K562 (cell line): ENCODE results near the gene VPS4A. TPM values are rescaled to one million over a fixed set of nuclear protein-coding genes. Genes with fewer than 3 reads are reported as not detected.
A peak's percentile ranks its signal among the peaks of the same experiment; 100 is the strongest.

ENCODE experiments used
- ATAC-seq: fragments of 200-7000 bp; cut with Tn5 transposase; 3 replicates; pipeline ENCODE4 v1.9.1; 2020; ENCODE audit warnings: moderate library complexity
- BruUV-seq: library from RNA; stranded (reverse); fragments of 400-500 nt; replicated peaks from 2 replicates; lab custom pipeline; 2021; lab: Mats Ljungman, UMichigan
- CTCF ChIA-PET: fragments of 300-600 bp; formaldehyde crosslinking; extraction: SDS; loops from one replicate; lab custom pipeline; 2021; ENCODE audit warnings: low intra/inter-chr PET ratio; lab: Yijun Ruan, JAX
- POLR2A ChIA-PET: fragments of 300-600, 350-650 bp; sonication (Branson Sonifier 250); formaldehyde crosslinking; extraction: SDS; loops from one replicate; lab custom pipeline; 2021; ENCODE audit warnings: antibody characterized with exemption, inconsistent platforms; lab: Yijun Ruan, JAX
- DNase-seq, 4 experiments: peaks; one replicate each; pipeline versions ENCODE4 v3.0.0 to v3.0.0-alpha.2; 2011 to 2018; ENCODE audit warnings: low spot score in 3 of 4, mixed read lengths in 3 of 4; ENCODE audit errors: extremely low read depth in 1 of 4
- FAIRE-seq: peaks from 2 replicates; lab custom pipeline; 2011; peaks lifted over from hg19 to GRCh38; lab: Jason Lieb, UNC
- H2AFZ ChIP-seq: 2 replicates; pipeline ENCODE4 v1.6.0; 2011; ENCODE audit warnings: low read depth, low read length, control low read depth, inconsistent platforms
- H3K27ac ChIP-seq: fragments of 200-600 bp; 3 replicates; pipeline ENCODE4 v1.8.0; 2011; ENCODE audit warnings: low read depth, mild to moderate bottlenecking, control low read depth, inconsistent platforms, low read length, moderate library complexity, mixed read lengths; ENCODE audit errors: extremely low read depth
- H3K27me3 ChIP-seq, 2 experiments: fragments of 300-600 bp in 1 of 2; 2 replicates in 1 of 2; 3 replicates in 1 of 2; pipeline versions ENCODE4 v1.6.0 to v1.8.0; 2011; ENCODE audit warnings: inconsistent platforms in 2 of 2, low read length in 2 of 2, mild to moderate bottlenecking in 1 of 2, mixed read lengths in 1 of 2, moderate library complexity in 1 of 2; ENCODE audit not compliant: control insufficient read depth in 2 of 2, insufficient read depth in 2 of 2
- H3K36me3 ChIP-seq: fragments of 300-600 bp; 3 replicates; pipeline ENCODE4 v1.8.0; 2011; ENCODE audit warnings: mild to moderate bottlenecking, low read length, inconsistent platforms; ENCODE audit not compliant: control insufficient read depth, insufficient read depth
- H3K4me1 ChIP-seq, 2 experiments: fragments of 200-600 bp in 1 of 2; replicated peaks in 1 of 2; 2 replicates in 1 of 2; 3 replicates in 1 of 2; pipeline versions ENCODE4 v1.5.1 to v1.8.0; 2011; ENCODE audit warnings: inconsistent platforms in 2 of 2, low read length in 2 of 2, mild to moderate bottlenecking in 1 of 2, mixed read lengths in 1 of 2, moderate library complexity in 1 of 2; ENCODE audit not compliant: control insufficient read depth in 2 of 2, insufficient read depth in 2 of 2
- H3K4me2 ChIP-seq: 2 replicates; pipeline ENCODE4 v1.6.1; 2011; ENCODE audit warnings: low read length, control low read depth, inconsistent platforms, mixed read lengths; ENCODE audit not compliant: insufficient read depth
- H3K4me3 ChIP-seq: fragments of 200-600 bp; sonication (generic), shearing (Covaris generic); 2 replicates; pipeline ENCODE4 v1.5.1; 2016; ENCODE audit warnings: control low read depth, inconsistent platforms
- H3K79me2 ChIP-seq: fragments of 200-600 bp; 3 replicates; pipeline ENCODE4 v1.8.0; 2011; ENCODE audit warnings: low read length, inconsistent platforms; ENCODE audit not compliant: control insufficient read depth, insufficient read depth
- H3K9ac ChIP-seq, 2 experiments: 2 replicates each; pipeline versions ENCODE4 v1.6.0 to v1.6.1; 2011; ENCODE audit warnings: low read depth in 2 of 2, low read length in 2 of 2, control low read depth in 1 of 2, inconsistent platforms in 1 of 2, mild to moderate bottlenecking in 1 of 2, mixed read lengths in 1 of 2; ENCODE audit not compliant: insufficient read depth in 1 of 2
- H3K9me1 ChIP-seq: one replicate; pipeline ENCODE4 v1.6.0; 2011; ENCODE audit warnings: inconsistent platforms, mild to moderate bottlenecking, low read length, moderate library complexity; ENCODE audit not compliant: control insufficient read depth, insufficient read depth
- H3K9me3 ChIP-seq: replicated peaks from 2 replicates; pipeline ENCODE4 v1.5.1; 2011; ENCODE audit warnings: low read depth, low read length, inconsistent platforms; ENCODE audit not compliant: control insufficient read depth, insufficient read depth
- H4K20me1 ChIP-seq: replicated peaks from 2 replicates; pipeline ENCODE4 v1.6.1; 2011; ENCODE audit warnings: low read length, inconsistent platforms, mixed read lengths; ENCODE audit not compliant: control insufficient read depth, insufficient read depth
- CREB1 ChIP-seq, 2 experiments: sonication (generic) in 1 of 2; formaldehyde crosslinking in 1 of 2; IDR thresholded peaks; 2 replicates each; pipeline versions ENCODE4 v1.6.1 to v1.8.0; 2012 to 2022; ENCODE audit warnings: inconsistent platforms in 1 of 2, mild to moderate bottlenecking in 1 of 2, missing genetic modification reagents in 1 of 2, moderate library complexity in 1 of 2
- CREB3L1 ChIP-seq: fragments of 450-650 bp; IDR thresholded peaks from 2 replicates; pipeline ENCODE4 v1.6.1; 2014; ENCODE audit warnings: low read depth, mild to moderate bottlenecking, moderate library complexity, borderline replicate concordance
- EP300 ChIP-seq: IDR thresholded peaks from 2 replicates; pipeline ENCODE4 v1.6.1; 2012; ENCODE audit warnings: low read length, improper control_type of control experiment
- MAFG ChIP-seq: fragments of 450-650 bp; conservative IDR thresholded peaks from 2 replicates; pipeline ENCODE4 v1.6.1; 2016; ENCODE audit warnings: missing genetic modification characterization, missing compliant biosample characterization
- ZNF57 ChIP-seq: fragments of 450-650 bp; formaldehyde crosslinking; IDR thresholded peaks from 2 replicates; pipeline ENCODE4 v1.4.0; 2020; ENCODE audit warnings: mild to moderate bottlenecking, moderate library complexity
- WGBS: fragments of 100-300 bp; shearing (Covaris generic); methylation state at CpG from one replicate; pipeline ENCODE4 v1.1.6; 2016; ENCODE audit warnings: low coverage, mixed read lengths; ENCODE audit not compliant: insufficient coverage; ENCODE audit errors: missing lambda C conversion rate; 5-methylcytosine and 5-hydroxymethylcytosine counted together
- in situ Hi-C: fragments of 300-500 bp; cut with MboI; formaldehyde crosslinking; loops from 4 replicates; pipeline ENCODE4 v1.15.0; 2018; ENCODE audit warnings: inconsistent platforms, mixed read lengths
- intact Hi-C: fragments of 100-400 bp; cut with micrococcal nuclease; formaldehyde crosslinking; loops from 2 replicates; pipeline ENCODE4 v1.14.2; 2022
- polyA plus RNA-seq, 8 experiments: library from polyadenylated mRNA; depleted of rRNA in 4 of 8; stranded (reverse) in 5 of 8; unstranded in 3 of 8; fragments of >200 nt; fragmentation: Nextera tagmentation in 2 of 8; fragmentation: Illumina TruSeq in 1 of 8; extraction: Ambion mirVana in 2 of 8; extraction: Trizol in 1 of 8; gene quantifications; 2 replicates each; pipeline versions ENCODE4 v1.2.1 to v1.2.3, GENCODE V29; 2011 to 2014; ENCODE audit warnings: inconsistent platforms in 1 of 8, missing spikeins in 1 of 8
- total RNA-seq, 7 experiments: library from RNA; depleted of rRNA in 6 of 7; stranded (reverse); fragments of >200 nt in 6 of 7; fragmentation: Illumina TruSeq in 2 of 7; extraction: Trizol in 2 of 7; gene quantifications; 2 replicates each; pipeline versions ENCODE4 v1.2.1 to v1.2.3, GENCODE V29; 2011 to 2021; ENCODE audit warnings: low replicate concordance in 1 of 7
- TF ChIP-seq, protein P1 (sequence below): fragments of 250-450 bp; sonication (Bioruptor Pico); IDR thresholded peaks from 2 replicates; pipeline ENCODE4 v1.5.0; 2020; ENCODE audit warnings: mild to moderate bottlenecking, borderline replicate concordance

Gene VPS4A
- total and polyA plus RNA-seq, 9 of the 15 experiments (the other 6 are each of a cell fraction or from before 2014, with no cell fraction given): 7.6 to 45.4 (median 29.9) TPM

DNA sequence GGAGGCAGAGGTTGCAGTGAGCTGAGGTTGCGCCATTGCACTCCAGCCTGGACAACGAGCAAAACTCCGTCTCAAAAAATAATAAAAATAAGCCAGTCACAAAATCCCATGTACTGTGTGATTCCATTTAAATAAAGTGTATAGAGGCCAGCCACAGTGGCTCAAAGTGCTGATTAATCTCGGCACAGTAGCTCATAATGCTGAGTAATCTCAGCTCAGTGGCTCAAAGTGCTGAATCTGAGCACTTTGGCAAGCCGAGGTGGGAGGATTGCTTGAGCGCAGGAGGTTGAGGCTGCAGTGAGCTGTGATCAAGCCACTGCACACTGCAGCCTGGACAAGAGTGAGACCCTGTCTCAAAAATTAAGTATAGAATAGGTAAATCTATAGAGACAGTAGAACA is 35.5 kb downstream of the VPS4A start (continued):
- no peak for TF ChIP-seq CREB3L1
- peak; percentile 61 for TF ChIP-seq MAFG (tag)
- TF ChIP-seq, protein P1, sequence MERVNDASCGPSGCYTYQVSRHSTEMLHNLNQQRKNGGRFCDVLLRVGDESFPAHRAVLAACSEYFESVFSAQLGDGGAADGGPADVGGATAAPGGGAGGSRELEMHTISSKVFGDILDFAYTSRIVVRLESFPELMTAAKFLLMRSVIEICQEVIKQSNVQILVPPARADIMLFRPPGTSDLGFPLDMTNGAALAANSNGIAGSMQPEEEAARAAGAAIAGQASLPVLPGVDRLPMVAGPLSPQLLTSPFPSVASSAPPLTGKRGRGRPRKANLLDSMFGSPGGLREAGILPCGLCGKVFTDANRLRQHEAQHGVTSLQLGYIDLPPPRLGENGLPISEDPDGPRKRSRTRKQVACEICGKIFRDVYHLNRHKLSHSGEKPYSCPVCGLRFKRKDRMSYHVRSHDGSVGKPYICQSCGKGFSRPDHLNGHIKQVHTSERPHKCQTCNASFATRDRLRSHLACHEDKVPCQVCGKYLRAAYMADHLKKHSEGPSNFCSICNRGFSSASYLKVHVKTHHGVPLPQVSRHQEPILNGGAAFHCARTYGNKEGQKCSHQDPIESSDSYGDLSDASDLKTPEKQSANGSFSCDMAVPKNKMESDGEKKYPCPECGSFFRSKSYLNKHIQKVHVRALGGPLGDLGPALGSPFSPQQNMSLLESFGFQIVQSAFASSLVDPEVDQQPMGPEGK (CRISPR knock-in tag): no peak

GRCh38 chr16:69348222-69348621 is 37.1 kb downstream of the VPS4A start:
- intact Hi-C loops: no loop called here
- H3K4me2 ChIP-seq: no peak overlapping the region
- ChIA-PET CTCF (no interaction called here), POLR2A (interaction anchor here (0.5 kb wide), 1 partner anchor 30 kb away, joined by 3 read pairs; no protein-coding TSS in a partner anchor)
- peak; percentile 69 for ATAC-seq
- H3K4me3 ChIP-seq: no peak overlapping the region
- no peaks in the 10 kb centered on the region for H3K9me3 ChIP-seq
- peaks cover 19% of the 10 kb centered on the region for H3K36me3 ChIP-seq
- peak; percentile 42 to 52 (median 46) for DNase-seq
- H3K27ac ChIP-seq: no peak overlapping the region
- no peaks in the 10 kb centered on the region for H3K9me1 ChIP-seq
- no peak for FAIRE-seq
- no CpG with 5 or more reads among the region's 6 CpGs for WGBS
- H3K9ac ChIP-seq: no peak overlapping the region
- no TSS peak for BruUV-seq
- no peaks in the 10 kb centered on the region; the same call in 2 of the 3 replicates for H3K79me2 ChIP-seq
- in situ Hi-C loops: no loop called here
- no peaks in the 10 kb centered on the region for H3K27me3 ChIP-seq
- peaks cover 4% of the 10 kb centered on the region; the same call in 1 of the 2 replicates for H4K20me1 ChIP-seq
- H3K4me1 ChIP-seq: no peaks in the 10 kb centered on the region; a peak in 1 of 5 replicates
- no peak overlapping the region for H2AFZ ChIP-seq
- no peak for TF ChIP-seq CREB1 (IDR thresholded peaks at IDR 0.05)
- no peak for TF ChIP-seq CREB1 (CRISPR knock-in tag; IDR thresholded peaks at IDR 0.05)
- no peak for TF ChIP-seq EP300
- TF ChIP-seq ZNF57 (CRISPR knock-in tag): no peak
